GM23338 (cell line): ENCODE results near the gene CCS. TPM values are rescaled to one million over a fixed set of nuclear protein-coding genes. Genes with fewer than 3 reads are reported as not detected.

Source experiments
- ATAC-seq: fragments of 200-7000 bp; cut with Tn5 transposase; 3 replicates; pipeline ENCODE4 v1.9.1; 2020
- DNase-seq: peaks from one replicate; pipeline ENCODE4 v3.0.0-alpha.2; 2015; ENCODE audit warnings: low spot score
- H2AFZ ChIP-seq: fragments of 200-600 bp; sonication (generic); 2 replicates; pipeline ENCODE4 v1.8.0; 2016; ENCODE audit warnings: antibody characterized with exemption, mild to moderate bottlenecking, moderate library complexity
- H3F3A ChIP-seq: fragments of 200-600 bp; sonication (generic); replicated peaks from 2 replicates; pipeline ENCODE4 v1.8.0; 2017; ENCODE audit warnings: antibody characterized with exemption, mixed run types, low read depth
- H3K27ac ChIP-seq: fragments of 200-600 bp; sonication (generic); 2 replicates; pipeline ENCODE4 v1.6.1; 2016; ENCODE audit warnings: low read depth
- H3K27me3 ChIP-seq: fragments of 200-600 bp; sonication (generic); 2 replicates; pipeline ENCODE4 v1.8.0; 2016; ENCODE audit warnings: mild to moderate bottlenecking, mixed run types, moderate library complexity; ENCODE audit not compliant: insufficient read depth
- H3K36me3 ChIP-seq: fragments of 200-600 bp; sonication (generic); 2 replicates; pipeline ENCODE4 v1.8.0; 2016; ENCODE audit warnings: mild to moderate bottlenecking; ENCODE audit not compliant: insufficient read depth
- H3K4me1 ChIP-seq: fragments of 200-600 bp; sonication (generic); 2 replicates; pipeline ENCODE4 v1.8.0; 2016; ENCODE audit warnings: mild to moderate bottlenecking, moderate library complexity; ENCODE audit not compliant: insufficient read depth
- H3K4me2 ChIP-seq: fragments of 200-600 bp; sonication (generic); 2 replicates; pipeline ENCODE4 v1.7.1; 2017; ENCODE audit warnings: mixed run types
- H3K4me3 ChIP-seq: fragments of 200-600 bp; sonication (generic); 2 replicates; pipeline ENCODE4 v1.6.1; 2016; ENCODE audit warnings: mixed run types
- H3K79me2 ChIP-seq: fragments of 200-600 bp; sonication (generic); replicated peaks from 2 replicates; pipeline ENCODE4 v1.8.0; 2017; ENCODE audit warnings: mild to moderate bottlenecking; ENCODE audit not compliant: insufficient read depth
- H3K9me2 ChIP-seq: fragments of 200-600 bp; sonication (generic); 2 replicates; pipeline ENCODE4 v1.8.0; 2017; ENCODE audit not compliant: insufficient read depth
- H4K20me1 ChIP-seq: fragments of 200-600 bp; sonication (generic); replicated peaks from 2 replicates; pipeline ENCODE4 v1.8.0; 2017; ENCODE audit warnings: mild to moderate bottlenecking; ENCODE audit not compliant: insufficient read depth
- H3K27ac Mint-ChIP-seq: 2 replicates; pipeline ENCODE4 v1.8.0; 2020; ENCODE audit warnings: inconsistent platforms, mild to moderate bottlenecking, moderate library complexity, mixed read lengths
- H3K27me3 Mint-ChIP-seq: 3 replicates; pipeline ENCODE4 v1.8.0; 2022; ENCODE audit warnings: low read depth, mild to moderate bottlenecking, moderate library complexity, mixed read lengths, inconsistent platforms; ENCODE audit not compliant: insufficient read depth, poor library complexity
- H3K36me3 Mint-ChIP-seq: 3 replicates; pipeline ENCODE4 v1.8.0; 2021; ENCODE audit warnings: low read depth, mild to moderate bottlenecking, inconsistent platforms, moderate library complexity, mixed read lengths
- H3K4me1 Mint-ChIP-seq: 3 replicates; pipeline ENCODE4 v1.8.0; 2020; ENCODE audit warnings: mild to moderate bottlenecking, inconsistent platforms, mixed read lengths
- H3K4me3 Mint-ChIP-seq: 3 replicates; pipeline ENCODE4 v1.8.0; 2021; ENCODE audit warnings: moderate library complexity, mild to moderate bottlenecking, inconsistent platforms, mixed read lengths
- H3K9me3 Mint-ChIP-seq: 3 replicates; pipeline ENCODE4 v1.8.0; 2020; ENCODE audit warnings: moderate library complexity, mild to moderate bottlenecking, inconsistent platforms, mixed read lengths
- ETS1 ChIP-seq: IDR thresholded peaks from 2 replicates; pipeline ENCODE4 v1.6.1; 2016; ENCODE audit warnings: antibody characterized with exemption
- EZH2 ChIP-seq: fragments of 200-600 bp; sonication (generic); IDR thresholded peaks from one replicate; pipeline ENCODE4 v1.8.0; 2017; ENCODE audit warnings: antibody characterized with exemption, mild to moderate bottlenecking, low read depth; ENCODE audit not compliant: unreplicated experiment
- EZH2phosphoT487 ChIP-seq: fragments of 200-600 bp; sonication (generic); IDR thresholded peaks from one replicate; pipeline ENCODE4 v1.8.1; 2018; ENCODE audit warnings: antibody characterized with exemption; ENCODE audit not compliant: unreplicated experiment
- JUNB ChIP-seq: IDR thresholded peaks from one replicate; pipeline ENCODE4 v1.6.1; 2016; ENCODE audit warnings: antibody characterized with exemption; ENCODE audit not compliant: unreplicated experiment
- POLR2AphosphoS5 ChIP-seq: IDR thresholded peaks from 2 replicates; pipeline ENCODE4 v1.6.1; 2016; ENCODE audit warnings: antibody characterized with exemption, low read depth
- STAT1 ChIP-seq: IDR thresholded peaks from one replicate; pipeline ENCODE4 v1.6.1; 2016; ENCODE audit warnings: antibody characterized with exemption; ENCODE audit not compliant: unreplicated experiment
- ZNF331 ChIP-seq: fragments of 250-450 bp; sonication (Bioruptor Pico); IDR thresholded peaks from 2 replicates; pipeline ENCODE4 v1.5.0; 2020; ENCODE audit warnings: low read depth, mild to moderate bottlenecking, moderate library complexity
- polyA plus RNA-seq: library from polyadenylated mRNA; unstranded; fragments of >200 nt; fragmentation: Nextera tagmentation; extraction: Ambion mirVana; gene quantifications from 2 replicates; pipeline ENCODE4 v1.2.1, GENCODE V29; 2016
- total RNA-seq: library from RNA; depleted of rRNA; stranded (reverse); fragments of >200 nt; shearing (Covaris generic); gene quantifications from 2 replicates; pipeline ENCODE4 v1.2.3, GENCODE V29; 2014
- TF ChIP-seq, protein P1 (sequence below): fragments of 250-450 bp; sonication (Bioruptor Pico); IDR thresholded peaks from 2 replicates; pipeline ENCODE4 v1.5.0; 2020; ENCODE audit warnings: mild to moderate bottlenecking, moderate library complexity

The CCS gene
- total and polyA plus RNA-seq, 2 experiments from 2014 or later, result 36.1 to 60.7 TPM

DNA sequence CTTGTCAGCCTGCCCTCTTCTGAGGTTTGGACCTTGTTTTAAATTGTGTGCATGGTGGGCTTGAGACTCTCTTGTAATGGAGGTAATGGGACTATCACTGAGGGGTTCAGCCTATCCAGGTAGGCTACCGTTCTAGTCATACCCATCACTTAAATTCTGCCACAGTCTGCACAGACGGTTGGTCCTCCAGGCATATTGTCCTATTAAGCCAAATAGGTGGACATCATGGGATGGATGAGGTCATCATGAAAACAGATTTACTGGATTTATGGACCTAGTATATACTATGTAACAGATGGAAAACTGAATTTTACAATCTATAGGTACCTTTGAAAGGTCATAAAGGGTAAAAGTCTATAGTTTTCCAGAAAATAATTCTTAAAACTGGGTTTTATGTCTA, 36.4 kb downstream of the CCS start (continued):
- TF ChIP-seq, protein P1, sequence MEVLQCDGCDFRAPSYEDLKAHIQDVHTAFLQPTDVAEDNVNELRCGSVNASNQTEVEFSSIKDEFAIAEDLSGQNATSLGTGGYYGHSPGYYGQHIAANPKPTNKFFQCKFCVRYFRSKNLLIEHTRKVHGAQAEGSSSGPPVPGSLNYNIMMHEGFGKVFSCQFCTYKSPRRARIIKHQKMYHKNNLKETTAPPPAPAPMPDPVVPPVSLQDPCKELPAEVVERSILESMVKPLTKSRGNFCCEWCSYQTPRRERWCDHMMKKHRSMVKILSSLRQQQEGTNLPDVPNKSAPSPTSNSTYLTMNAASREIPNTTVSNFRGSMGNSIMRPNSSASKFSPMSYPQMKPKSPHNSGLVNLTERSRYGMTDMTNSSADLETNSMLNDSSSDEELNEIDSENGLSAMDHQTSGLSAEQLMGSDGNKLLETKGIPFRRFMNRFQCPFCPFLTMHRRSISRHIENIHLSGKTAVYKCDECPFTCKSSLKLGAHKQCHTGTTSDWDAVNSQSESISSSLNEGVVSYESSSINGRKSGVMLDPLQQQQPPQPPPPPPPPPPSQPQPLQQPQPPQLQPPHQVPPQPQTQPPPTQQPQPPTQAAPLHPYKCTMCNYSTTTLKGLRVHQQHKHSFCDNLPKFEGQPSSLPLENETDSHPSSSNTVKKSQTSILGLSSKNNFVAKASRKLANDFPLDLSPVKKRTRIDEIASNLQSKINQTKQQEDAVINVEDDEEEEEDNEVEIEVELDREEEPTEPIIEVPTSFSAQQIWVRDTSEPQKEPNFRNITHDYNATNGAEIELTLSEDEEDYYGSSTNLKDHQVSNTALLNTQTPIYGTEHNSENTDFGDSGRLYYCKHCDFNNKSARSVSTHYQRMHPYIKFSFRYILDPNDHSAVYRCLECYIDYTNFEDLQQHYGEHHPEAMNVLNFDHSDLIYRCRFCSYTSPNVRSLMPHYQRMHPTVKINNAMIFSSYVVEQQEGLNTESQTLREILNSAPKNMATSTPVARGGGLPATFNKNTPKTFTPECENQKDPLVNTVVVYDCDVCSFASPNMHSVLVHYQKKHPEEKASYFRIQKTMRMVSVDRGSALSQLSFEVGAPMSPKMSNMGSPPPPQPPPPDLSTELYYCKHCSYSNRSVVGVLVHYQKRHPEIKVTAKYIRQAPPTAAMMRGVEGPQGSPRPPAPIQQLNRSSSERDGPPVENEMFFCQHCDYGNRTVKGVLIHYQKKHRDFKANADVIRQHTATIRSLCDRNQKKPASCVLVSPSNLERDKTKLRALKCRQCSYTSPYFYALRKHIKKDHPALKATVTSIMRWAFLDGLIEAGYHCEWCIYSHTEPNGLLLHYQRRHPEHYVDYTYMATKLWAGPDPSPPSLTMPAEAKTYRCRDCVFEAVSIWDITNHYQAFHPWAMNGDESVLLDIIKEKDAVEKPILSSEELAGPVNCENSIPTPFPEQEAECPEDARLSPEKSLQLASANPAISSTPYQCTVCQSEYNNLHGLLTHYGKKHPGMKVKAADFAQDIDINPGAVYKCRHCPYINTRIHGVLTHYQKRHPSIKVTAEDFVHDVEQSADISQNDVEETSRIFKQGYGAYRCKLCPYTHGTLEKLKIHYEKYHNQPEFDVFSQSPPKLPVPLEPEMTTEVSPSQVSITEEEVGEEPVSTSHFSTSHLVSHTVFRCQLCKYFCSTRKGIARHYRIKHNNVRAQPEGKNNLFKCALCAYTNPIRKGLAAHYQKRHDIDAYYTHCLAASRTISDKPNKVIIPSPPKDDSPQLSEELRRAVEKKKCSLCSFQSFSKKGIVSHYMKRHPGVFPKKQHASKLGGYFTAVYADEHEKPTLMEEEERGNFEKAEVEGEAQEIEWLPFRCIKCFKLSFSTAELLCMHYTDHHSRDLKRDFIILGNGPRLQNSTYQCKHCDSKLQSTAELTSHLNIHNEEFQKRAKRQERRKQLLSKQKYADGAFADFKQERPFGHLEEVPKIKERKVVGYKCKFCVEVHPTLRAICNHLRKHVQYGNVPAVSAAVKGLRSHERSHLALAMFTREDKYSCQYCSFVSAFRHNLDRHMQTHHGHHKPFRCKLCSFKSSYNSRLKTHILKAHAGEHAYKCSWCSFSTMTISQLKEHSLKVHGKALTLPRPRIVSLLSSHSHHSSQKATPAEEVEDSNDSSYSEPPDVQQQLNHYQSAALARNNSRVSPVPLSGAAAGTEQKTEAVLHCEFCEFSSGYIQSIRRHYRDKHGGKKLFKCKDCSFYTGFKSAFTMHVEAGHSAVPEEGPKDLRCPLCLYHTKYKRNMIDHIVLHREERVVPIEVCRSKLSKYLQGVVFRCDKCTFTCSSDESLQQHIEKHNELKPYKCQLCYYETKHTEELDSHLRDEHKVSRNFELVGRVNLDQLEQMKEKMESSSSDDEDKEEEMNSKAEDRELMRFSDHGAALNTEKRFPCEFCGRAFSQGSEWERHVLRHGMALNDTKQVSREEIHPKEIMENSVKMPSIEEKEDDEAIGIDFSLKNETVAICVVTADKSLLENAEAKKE, result no peak

DNA sequence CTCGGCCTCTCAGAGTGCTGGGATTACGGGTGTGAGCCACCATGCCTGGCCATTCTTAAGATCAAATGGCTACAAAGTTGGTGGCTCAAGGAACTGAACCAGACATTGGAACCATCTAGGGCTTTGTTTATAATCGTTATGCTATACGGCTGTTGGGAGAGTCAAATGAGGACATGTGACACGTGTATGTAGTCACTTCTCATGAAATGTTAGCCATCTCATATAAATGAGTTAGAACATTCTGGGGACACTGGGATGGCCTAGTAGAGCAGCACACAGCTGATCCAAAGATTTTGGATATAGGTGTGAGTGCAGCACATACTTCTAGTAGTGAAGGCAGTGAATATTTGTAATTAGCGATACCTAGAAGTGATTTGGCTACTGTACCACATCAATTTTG, 38.9 kb downstream of the CCS start:
- H3F3A ChIP-seq, result peaks cover 45% of the 10 kb centered on the region
- TF ChIP-seq EZH2phosphoT487, result no peak
- no peak for TF ChIP-seq ZNF331 (CRISPR knock-in tag)
- no peak for TF ChIP-seq EZH2
- no peak for TF ChIP-seq STAT1
- TF ChIP-seq JUNB, result no peak
- no peak for TF ChIP-seq ETS1
- TF ChIP-seq, protein P1, result no peak
- TF ChIP-seq POLR2AphosphoS5, result no peak

More for the DNA sequence above, 38.9 kb downstream of the CCS start:
- Histone ChIP-seq H2AFZ (no peak overlapping the region), H3K36me3 (peaks cover 41% of the 10 kb centered on the region), H4K20me1 (peaks cover 64% of the 10 kb centered on the region), H3K4me2 (no peak overlapping the region), H3K79me2 (peaks cover 99% of the 10 kb centered on the region), H3K27me3 (no peaks in the 10 kb centered on the region), H3K4me1 (no peaks in the 10 kb centered on the region), H3K4me3 (no peak overlapping the region), H3K27ac (no peak overlapping the region), H3K9me2 (no peaks in the 10 kb centered on the region)
- Mint-ChIP-seq H3K9me3 (no peaks in the 10 kb centered on the region), H3K4me3 (no peak overlapping the region), H3K27ac (no peak overlapping the region), H3K36me3 (peaks cover 71% of the 10 kb centered on the region), H3K27me3 (peaks cover 6% of the 10 kb centered on the region), H3K4me1 (peaks cover 3% of the 10 kb centered on the region; the same call in 2 of the 3 replicates)
- ATAC-seq (no peak), DNase-seq (no peak)
